SIG-M5 treated with dmso at 0.1 percent for 504 hours (cell line): ENCODE measurements around the gene CPNE5.
"Not testable (repeated sequence)": the region's sequence is repeated elsewhere in the genome, so short reads cannot be mapped to it uniquely, and the experiment has no call there.

Experiments used
- DNase-seq: peaks from one replicate; lab custom pipeline; 2025; ENCODE audit not compliant: unreplicated experiment; lab: John Stamatoyannopoulos, UW

CPNE5 gene

DNA sequence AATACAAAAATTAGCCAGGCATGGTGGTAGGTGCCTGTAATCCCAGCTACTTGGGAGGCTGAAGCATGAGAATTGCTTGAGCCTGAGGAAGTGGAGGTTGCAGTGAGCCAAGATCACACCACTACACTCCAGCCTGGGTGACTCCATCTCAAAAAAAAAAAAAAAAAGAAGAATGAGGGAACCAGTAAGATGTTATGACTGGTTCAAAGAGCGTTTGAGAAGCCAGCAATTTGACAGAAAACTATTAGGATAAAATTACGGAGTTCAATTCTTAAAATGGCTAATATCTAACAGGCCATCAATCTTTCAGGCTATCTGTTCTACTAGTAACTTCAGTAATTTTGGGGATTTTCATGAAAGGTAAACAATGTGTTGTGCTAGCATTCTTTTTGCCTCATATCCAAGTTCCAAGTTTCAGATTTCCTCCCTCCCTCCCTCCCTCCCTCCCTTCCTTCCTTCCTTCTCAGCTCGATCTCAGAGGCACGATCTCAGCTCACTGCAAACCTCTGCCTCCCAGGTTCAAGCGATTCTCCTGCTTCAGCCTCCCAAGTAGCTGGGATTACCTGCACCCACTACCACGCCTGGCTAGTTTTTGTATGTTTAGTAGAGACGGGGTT, 134.2 kb downstream of the CPNE5 start:
- not testable (repeated sequence) for DNase-seq

DNA sequence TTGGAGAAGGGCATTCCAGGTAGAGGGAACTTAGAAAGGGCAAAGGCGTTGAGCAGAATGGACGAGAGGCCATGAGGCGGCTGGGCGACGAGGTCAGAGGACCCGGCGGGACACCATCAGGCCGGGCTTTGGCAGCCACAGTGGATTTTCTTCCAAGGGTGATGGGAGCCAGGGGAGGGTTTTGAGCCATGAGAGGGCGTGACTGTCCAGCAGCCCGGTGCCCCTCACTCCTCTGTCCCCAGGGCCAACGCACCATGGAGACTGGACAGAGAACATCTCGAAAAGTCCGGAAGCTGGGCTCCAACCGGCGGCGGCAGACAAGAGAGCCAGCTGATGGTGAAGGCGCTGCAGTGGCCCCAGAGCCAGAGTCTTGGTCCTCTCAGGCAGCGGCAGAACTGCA, 135.3 kb downstream of the CPNE5 start:
- DNase-seq, result no peak

DNA sequence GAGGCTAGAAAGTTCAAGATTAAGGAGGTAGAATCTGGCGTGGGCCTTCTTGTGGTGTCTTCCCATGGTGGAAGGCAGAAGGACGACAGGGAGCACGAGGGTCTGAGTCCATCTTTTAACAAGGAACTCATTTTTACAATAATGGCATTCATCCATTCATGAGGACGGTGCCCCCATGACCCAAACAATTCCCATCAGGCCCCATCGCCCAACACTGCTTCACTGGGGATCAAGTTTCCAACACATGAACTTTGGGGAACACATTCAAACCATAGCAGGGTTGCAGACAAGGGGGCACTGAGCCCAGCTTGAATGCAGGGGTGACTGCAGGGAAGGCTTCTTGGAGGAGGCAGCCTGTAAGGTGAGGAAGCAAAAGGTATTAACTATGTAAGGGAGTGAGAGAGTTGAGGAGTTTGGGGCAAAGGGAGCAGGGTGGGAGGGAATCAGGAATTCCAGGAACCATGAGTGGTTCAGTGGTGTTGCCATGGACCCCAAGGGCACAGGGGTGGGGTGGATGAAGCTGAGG, 136.1 kb downstream of the CPNE5 start:
- no peak for DNase-seq

DNA sequence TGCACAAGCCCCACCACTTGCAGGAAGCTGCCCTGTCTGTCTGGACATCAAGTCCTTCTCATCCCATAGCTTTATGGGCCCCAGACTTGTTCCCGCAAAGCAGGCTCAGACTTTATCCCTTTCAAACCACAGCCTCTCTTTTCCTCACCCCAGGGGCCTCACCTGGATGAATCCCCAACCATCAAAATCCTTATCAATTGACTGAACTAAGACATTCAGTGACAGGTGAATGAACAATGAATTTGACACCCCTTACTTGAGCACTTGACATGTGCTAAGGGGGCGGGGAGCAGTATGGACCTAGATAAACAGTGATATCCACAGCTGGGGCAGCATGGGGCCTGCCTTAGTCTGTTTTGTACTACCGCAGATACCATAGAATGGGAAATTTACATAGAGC, 136.6 kb downstream of the CPNE5 start:
- no peak for DNase-seq

DNA sequence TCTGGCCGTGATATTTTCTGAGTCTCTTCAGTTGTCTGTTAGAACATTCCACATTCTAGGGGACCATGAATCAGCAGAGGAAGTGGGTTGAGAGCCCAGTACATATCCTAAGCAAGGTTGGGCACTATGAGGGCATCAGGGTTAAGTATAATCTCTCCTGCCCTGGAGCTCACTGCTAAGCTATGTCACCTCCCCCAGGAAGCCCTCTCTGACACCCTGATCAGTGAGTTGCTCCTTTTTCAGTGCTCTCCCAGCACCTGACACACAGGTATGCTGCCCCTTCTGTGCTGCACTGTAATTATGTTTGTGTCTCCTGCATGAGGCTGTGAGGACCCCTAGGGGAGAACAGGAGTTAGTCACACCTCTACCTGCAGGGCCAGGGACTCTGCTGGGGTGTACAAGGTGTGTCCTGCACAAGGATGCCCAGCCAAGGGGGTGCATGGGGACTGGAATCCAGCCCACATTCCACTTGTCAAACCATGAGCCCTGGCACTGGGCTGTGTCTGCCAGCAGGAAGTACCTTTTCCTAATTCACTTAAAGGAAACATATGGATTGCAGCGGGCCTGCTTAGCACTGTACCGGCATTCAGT, 137.7 kb downstream of the CPNE5 start:
- peak; percentile 29 for DNase-seq

DNA sequence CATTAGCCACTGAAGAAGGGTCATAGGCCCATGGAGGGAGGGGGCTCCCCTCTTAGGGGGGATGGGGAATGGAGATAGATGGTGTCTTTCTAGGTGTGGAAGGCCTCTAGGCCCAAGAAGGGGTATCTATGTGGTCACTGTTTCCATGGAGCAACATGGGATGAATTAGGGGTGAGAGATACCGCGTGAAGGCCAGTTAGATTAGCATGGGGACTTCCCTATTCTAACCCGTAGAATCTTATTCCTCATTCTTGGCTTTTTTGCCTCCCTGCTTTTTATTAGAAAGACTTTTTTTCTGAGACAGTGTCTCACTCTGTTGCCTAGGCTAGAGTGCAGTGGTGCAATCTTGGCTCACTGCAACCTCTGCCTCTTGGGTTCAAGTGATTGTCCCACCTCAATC, 138.4 kb downstream of the CPNE5 start:
- peak; percentile 66 for DNase-seq

DNA sequence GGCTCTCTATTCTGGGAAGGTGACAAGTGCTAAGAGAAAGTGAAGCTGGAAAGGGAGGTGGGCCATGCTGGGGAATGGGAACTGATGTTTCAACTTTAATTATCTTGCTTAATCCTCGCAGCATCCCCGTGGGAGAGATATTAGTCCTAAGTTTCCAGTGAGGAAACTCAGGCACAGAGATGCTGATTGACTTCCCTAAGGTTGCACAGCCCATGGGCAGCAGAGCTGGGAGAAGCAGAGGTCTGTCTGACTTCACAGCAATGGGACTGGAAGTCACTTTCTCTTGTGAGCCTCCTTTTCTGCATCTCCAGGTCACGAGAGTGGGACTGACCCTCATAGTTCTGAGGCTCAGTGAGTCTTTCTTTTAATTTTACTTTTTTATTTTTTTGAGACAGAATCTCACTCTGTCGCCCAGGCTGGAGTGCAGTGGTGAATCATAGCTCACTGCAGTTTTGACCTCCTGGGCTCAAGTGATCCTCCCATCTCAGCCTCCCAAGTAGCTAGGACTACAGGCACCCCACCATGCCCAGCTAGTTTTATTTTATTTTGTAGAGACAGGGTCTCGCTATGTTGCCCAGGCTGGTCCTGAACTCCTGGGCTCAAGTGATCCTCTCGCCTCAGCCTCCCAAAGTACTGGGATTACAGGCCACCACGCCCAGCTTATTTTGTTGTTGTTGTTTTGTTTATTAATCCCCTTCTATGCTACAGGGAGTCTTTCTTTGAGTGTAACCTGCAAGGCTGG, 139.0 kb downstream of the CPNE5 start:
- DNase-seq, result no peak

DNA sequence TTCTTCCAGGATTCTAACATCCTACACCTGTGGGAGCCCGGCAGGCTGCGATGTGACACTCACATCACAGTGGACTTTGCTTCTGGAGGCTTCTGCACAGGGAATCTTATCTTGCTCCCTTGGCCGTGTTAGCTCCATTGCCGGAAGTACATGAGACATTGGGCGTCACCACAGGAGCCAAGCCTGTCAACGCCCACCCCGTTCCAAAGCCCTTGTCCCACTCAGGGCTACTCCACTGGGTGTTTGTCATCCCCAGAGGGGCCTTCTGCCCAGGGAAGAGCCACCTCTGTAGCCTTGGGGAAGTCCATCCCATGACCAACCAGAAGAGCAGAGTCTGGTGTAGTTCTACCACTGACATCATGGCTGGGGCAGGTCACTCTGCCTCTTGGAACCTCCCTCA, 139.9 kb downstream of the CPNE5 start:
- no peak for DNase-seq

DNA sequence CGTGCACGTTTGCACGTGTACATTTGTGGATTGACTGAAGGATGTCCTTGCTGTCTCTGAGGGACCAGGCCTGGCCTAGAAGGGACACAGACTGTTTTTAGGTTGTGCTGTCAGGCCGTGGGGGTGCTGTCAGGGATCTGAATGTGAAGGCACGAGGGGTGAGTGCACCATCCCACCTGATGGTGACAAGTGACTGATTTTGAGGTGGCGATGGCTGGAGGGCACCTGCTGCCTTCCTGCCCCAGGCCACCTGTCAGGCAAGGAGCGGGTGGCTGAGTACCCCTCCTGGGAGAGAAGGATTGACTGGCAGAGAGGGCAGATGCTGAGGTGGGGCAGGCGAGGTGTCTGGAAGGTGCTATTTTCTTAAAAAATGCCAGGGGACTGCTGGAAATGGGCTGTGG, 140.4 kb downstream of the CPNE5 start:
- no peak for DNase-seq

DNA sequence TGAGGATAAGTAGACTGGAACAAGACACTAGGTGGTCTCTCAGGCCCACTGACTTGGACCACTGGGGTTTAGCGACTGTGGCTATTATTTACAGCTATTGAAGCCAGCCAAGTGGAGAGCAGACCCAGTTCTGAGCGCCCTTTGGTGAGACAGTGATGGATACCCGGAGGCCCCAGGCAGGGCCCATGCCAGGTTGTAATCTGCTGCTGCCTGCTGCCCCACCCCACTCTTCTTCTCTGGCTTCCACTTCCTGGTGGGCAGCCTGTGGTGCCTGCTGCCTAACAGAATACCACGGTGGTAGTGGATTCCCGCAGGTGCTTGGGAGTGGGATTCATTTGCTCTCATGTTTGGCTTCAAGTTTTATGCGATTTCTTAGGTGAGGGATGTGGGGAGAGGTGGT, 141.0 kb downstream of the CPNE5 start:
- peak; percentile 24 for DNase-seq

DNA sequence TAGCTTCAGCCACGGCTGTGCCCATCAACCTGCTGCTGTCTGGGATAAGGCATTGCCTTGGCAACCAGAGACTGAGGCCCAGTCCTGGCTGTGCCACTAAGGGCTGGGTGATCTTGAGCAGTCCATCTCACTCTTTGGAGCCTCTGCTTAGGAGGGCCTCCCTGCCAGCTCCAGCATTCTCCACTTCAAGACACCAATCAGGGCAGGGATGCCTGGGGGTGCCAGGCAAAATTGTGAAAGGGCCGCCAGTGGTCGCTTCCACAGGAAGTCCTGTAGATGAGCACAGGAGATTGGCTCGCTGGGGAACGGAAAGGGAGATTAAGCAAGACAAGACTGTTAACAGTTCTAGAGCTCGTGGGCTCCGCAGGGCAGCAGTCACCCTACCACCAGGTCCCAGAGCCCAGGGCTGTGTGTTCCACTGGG, 141.8 kb downstream of the CPNE5 start, which contains the start of gene RAB44:
Gene RAB44, plus strand, starts transcription at position 346 of the 423 bp plus-strand sequence. CDS start 6,410 bp downstream, outside the sequence.
- peak; percentile 92 for DNase-seq

DNA sequence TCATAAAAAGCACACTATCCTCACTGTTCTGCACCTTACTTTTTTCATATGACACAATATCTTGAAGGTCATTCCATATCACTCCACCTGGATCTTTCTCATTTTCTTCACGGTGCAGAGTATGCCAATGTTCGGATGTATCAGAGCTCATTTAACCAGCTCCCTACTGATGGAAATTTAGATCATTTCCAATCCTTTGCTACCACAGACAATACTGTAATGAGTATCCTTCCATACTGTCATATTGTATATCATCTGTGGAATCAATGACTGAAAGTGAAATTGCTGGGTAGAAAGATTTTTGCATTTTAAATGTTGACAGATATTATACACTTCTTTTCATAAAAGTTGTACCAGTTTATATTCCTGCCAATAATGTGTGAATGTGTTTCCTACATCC, 143.8 kb downstream of the CPNE5 start:
- DNase-seq, result no peak

DNA sequence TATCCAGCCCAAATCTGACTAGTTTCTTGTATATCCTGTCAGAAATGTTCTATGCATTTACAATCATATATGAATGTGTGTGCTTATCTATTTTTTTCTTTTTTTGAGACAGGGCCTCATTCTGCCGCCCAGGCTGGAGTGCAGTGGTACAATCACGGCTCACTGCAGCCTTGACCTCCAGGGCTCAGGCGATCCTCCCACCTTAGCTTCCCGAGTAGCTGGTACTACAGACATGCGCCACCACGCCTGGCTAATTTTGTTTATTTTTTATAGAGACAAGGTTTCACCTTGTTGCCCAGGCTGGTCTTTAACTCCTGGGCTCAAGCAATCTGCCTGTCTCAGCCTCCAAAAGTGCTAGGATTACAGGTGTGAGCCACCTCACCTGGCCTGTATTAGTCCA, 144.6 kb downstream of the CPNE5 start:
- no peak for DNase-seq

DNA sequence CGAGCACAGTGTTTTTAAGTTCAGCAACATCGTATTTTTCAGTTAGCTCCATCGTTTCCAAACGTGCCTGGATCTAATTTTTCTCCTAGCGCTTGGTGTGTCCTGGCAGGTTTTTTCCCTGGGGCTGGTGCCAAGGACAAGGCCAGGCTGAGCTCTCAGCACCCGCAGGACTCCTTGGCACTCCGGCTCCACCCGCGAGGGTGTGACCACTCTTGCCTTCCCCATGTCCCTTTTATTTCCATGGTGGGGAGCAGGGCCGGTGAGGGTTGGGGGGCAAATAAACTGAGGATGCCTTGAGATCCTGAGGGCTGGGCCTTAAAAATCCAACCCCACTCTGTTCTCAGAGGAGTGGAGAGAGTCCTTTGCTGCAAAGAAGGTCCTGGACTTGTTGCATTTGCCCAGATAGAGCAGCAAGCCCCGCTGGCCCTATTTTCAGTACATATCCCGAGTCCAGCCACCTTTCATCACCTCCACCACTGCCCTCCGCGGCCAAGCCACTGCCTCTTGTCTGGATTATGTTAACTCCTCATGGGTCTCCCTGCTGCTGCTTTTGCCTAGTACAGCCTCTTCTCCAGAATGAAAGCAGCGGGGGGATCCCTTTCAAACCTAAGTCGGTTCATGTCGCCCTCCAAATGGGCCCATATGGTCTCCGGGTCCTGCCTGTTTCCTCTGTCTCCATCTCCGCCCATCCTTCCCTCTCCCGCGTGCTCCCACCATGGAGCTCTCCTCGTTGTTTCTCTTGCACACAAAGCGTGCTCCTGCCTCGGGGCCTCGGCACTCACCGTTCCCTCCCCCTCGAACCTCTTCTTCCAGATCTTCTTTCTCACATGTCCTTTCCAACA, 146.2 kb downstream of the CPNE5 start:
- DNase-seq, result no peak

DNA sequence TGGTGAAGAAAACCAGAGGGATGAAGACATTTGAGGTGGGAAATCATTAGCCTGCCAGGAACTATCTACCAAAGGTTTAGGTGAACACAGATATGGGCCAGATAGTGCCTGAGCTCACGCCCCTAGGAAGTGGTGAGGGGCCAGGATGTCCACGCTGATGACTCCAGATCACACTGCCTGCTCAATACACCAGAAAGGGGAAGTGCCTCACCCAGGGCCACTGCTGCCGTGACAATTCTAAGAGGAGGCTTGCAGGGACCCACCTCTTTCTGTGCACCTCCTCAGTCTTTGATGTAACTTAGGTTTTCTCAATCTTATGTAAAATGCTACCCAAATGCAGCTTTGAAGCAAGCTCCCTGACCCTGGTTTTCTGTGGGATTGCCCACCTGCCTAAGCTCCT, 147.0 kb downstream of the CPNE5 start:
- DNase-seq, result peak; percentile 90

DNA sequence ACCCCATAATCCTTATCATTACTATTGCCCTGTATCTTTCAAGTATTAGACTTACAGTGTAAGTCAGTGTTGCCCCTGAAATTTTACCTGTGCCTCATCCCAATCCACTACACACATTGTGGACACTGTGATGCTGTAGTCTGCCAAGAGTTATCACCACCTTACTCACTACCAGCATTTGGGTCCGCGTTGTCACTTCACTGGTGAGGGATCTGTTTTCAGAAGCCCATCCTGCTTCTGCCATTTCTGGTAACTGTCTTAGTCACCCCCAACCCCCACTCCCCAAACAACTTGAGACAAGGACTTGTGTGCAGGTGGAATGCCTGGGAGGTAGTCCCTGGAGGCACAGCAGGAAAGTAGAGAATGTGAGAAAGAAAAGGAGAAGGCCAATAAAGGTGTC, 147.6 kb downstream of the CPNE5 start:
- no peak for DNase-seq

DNA sequence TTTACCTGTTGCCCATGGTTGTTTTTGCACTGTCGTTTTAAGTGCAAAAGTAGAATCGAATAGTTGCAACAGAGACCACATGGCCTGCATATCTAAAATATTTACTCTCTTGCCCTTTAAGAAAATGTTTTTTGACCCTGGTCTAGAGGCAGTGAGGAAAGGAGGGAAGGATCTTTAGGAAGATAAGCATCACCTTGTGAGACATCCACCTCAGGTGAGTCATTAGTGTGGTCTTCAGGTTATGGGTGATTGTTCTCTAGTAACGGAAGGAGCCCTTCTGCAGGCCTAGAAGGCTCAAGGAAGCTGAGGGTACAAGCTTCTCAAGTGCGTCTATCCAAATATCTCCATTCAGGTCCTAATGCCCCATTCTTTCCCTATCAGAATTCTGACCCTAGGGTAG, 148.2 kb downstream of the CPNE5 start:
- DNase-seq, result no peak
